CD4-positive, alpha-beta memory T cell (primary cell): ENCODE results near the gene FCER1G. TPM values are rescaled to one million over a fixed set of nuclear protein-coding genes. Genes with fewer than 3 reads are reported as not detected.

Experiments used
- CTCF ChIA-PET: fragments of 350-600 bp; sonication (Branson Sonifier 250); formaldehyde crosslinking; loops from one replicate; lab custom pipeline; 2021; ENCODE audit warnings: inconsistent platforms; ENCODE audit not compliant: partially characterized antibody; lab: Charles Lee
- POLR2A ChIA-PET: fragments of 350-600 bp; sonication (Branson Sonifier 250); formaldehyde crosslinking; loops from one replicate; lab custom pipeline; 2021; ENCODE audit not compliant: partially characterized antibody; lab: Charles Lee
- DNase-seq, 5 donors: peaks; one replicate each; pipeline versions ENCODE4 v3.0.0 to v3.0.0-alpha.2; 2020 to 2022; ENCODE audit warnings: mixed read lengths in 1 of 5
- H3K27ac ChIP-seq: one replicate; pipeline ENCODE4 v1.7.0; 2013; ENCODE audit warnings: low read depth, low read length
- H3K27me3 ChIP-seq: 2 replicates; pipeline ENCODE4 v1.7.0; 2013; ENCODE audit warnings: mild to moderate bottlenecking, low read length, moderate library complexity; ENCODE audit not compliant: insufficient read depth
- H3K36me3 ChIP-seq: 2 replicates; pipeline ENCODE4 v1.7.0; 2013; ENCODE audit warnings: mild to moderate bottlenecking, low read length, moderate library complexity; ENCODE audit not compliant: insufficient read depth
- H3K4me1 ChIP-seq: 2 replicates; pipeline ENCODE4 v1.7.0; 2013; ENCODE audit warnings: mild to moderate bottlenecking, low read length, moderate library complexity; ENCODE audit not compliant: insufficient read depth
- H3K4me3 ChIP-seq, 2 donors: one replicate each; pipeline ENCODE4 v1.7.0; 2013; ENCODE audit warnings: low read length in 2 of 2, mild to moderate bottlenecking in 1 of 2
- H3K9me3 ChIP-seq, 2 donors: one replicate each; pipeline ENCODE4 v1.7.0; 2013; ENCODE audit warnings: low read length in 2 of 2, control low read depth in 1 of 2; ENCODE audit not compliant: control insufficient read depth in 1 of 2
- H3K27ac Mint-ChIP-seq, 7 donors: one replicate each; pipeline ENCODE4 v1.8.0; 2020 to 2021; ENCODE audit warnings: mixed read lengths in 7 of 7, mild to moderate bottlenecking in 6 of 7, inconsistent platforms in 3 of 7, moderate library complexity in 3 of 7
- H3K27me3 Mint-ChIP-seq, 2 donors: one replicate each; pipeline ENCODE4 v1.8.0; 2020 to 2021; ENCODE audit warnings: mixed read lengths in 2 of 2
- H3K36me3 Mint-ChIP-seq, 2 donors: one replicate each; pipeline ENCODE4 v1.8.0; 2020 to 2021; ENCODE audit warnings: mixed read lengths in 2 of 2, inconsistent platforms in 1 of 2, mild to moderate bottlenecking in 1 of 2
- H3K4me1 Mint-ChIP-seq, 4 donors: one replicate each; pipeline ENCODE4 v1.8.0; 2020 to 2021; ENCODE audit warnings: mixed read lengths in 4 of 4, mild to moderate bottlenecking in 1 of 4
- H3K4me3 Mint-ChIP-seq, 8 donors: one replicate each; pipeline ENCODE4 v1.8.0; 2020 to 2021; ENCODE audit warnings: mixed read lengths in 8 of 8, mild to moderate bottlenecking in 7 of 8, moderate library complexity in 6 of 8, inconsistent platforms in 3 of 8
- H3K9me3 Mint-ChIP-seq, 8 donors: one replicate each; pipeline ENCODE4 v1.8.0; 2020 to 2021; ENCODE audit warnings: mixed read lengths in 8 of 8, mild to moderate bottlenecking in 5 of 8, inconsistent platforms in 3 of 8, moderate library complexity in 1 of 8
- intact Hi-C: fragments of 100-400 bp; cut with micrococcal nuclease; formaldehyde crosslinking; loops from one replicate; pipeline ENCODE4 v1.15.1; 2023
- polyA plus RNA-seq, 2 donors: library from polyadenylated mRNA; unstranded; fragments of 300-500 nt; fragmentation: Illumina TruSeq; gene quantifications; one replicate each; pipeline ENCODE4 v1.2.3, GENCODE V29; 2021
- total RNA-seq, 2 experiments: library from RNA; stranded (reverse); gene quantifications; one replicate each; pipeline ENCODE4 v1.2.3, GENCODE V29; 2021

Gene FCER1G
- total and polyA plus RNA-seq, 4 experiments from 2014 or later = 2.1 to 10.5 (median 6.3) TPM

DNA sequence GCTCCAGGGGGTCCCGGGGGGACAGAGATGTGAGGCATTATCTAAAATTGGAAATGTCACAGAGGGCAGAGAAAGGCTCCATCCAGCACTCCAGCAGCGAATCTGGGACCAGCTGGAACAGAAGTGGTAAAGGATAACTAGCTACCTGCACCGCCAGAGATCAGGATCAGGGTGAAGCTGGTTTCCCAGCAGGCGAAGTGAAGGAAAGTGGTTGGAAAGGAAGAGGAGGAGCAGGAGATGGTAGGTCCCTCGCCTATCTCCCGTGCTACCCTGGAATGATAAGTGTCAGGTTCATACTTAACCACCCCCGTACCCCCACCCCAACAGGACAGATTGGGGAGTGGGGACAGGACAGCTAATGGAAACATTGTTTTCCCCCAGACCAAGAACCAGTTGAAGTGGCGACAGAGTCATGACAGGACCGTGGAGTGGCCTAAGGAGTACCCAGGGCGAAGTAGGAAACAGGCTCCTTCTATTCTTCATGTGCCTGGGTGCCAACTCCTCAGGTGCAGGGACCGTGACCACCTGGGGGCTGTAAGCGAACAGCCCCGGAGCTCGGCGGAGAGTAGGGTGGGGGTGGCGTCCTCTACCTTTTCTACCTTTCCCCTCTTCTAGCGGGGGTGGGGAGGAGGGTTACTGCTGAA, 38.5 kb upstream of the FCER1G start:
- peaks cover 48% of the 10 kb centered on the region for H3K4me1 ChIP-seq
- H3K27ac ChIP-seq = peak overlapping the region; percentile 85
- Mint-ChIP-seq H3K4me3 (peak overlapping the region; percentile 98 to 100 (median 100)), H3K36me3 (peaks cover 35 to 54% of the 10 kb centered on the region in 2 donors), H3K27me3 (no peaks in the 10 kb centered on the region), H3K27ac (peak overlapping the region; percentile 95 to 100 (median 99)), H3K4me1 (peaks cover 40 to 84% (median 61%) of the 10 kb centered on the region in 4 donors), H3K9me3 (no peaks in the 10 kb centered on the region)
- no peaks in the 10 kb centered on the region for H3K9me3 ChIP-seq
- DNase-seq = no peak
- H3K4me3 ChIP-seq = peak overlapping the region; percentile 90 to 97
- POLR2A ChIA-PET = interaction anchor here (0.9 to 3.3 kb wide), 16 partner anchors 9 to 214 kb away, joined by 3 to 80 read pairs (median 7); partner anchors contain the start of genes F11R, NDUFS2, PPOX and SDHC
- H3K36me3 ChIP-seq = peaks cover 39% of the 10 kb centered on the region
- H3K27me3 ChIP-seq = no peaks in the 10 kb centered on the region
- intact Hi-C loops = loop anchor here (1.0 kb wide), 2 partner anchors 10 to 49 kb away; partner anchors contain the start of gene PPOX
- CTCF ChIA-PET = interaction anchor here (1.7 to 4.3 kb wide), 4 partner anchors 9 to 49 kb away, joined by 5 to 48 read pairs (median 19); partner anchors contain the start of genes PPOX and TOMM40L

DNA sequence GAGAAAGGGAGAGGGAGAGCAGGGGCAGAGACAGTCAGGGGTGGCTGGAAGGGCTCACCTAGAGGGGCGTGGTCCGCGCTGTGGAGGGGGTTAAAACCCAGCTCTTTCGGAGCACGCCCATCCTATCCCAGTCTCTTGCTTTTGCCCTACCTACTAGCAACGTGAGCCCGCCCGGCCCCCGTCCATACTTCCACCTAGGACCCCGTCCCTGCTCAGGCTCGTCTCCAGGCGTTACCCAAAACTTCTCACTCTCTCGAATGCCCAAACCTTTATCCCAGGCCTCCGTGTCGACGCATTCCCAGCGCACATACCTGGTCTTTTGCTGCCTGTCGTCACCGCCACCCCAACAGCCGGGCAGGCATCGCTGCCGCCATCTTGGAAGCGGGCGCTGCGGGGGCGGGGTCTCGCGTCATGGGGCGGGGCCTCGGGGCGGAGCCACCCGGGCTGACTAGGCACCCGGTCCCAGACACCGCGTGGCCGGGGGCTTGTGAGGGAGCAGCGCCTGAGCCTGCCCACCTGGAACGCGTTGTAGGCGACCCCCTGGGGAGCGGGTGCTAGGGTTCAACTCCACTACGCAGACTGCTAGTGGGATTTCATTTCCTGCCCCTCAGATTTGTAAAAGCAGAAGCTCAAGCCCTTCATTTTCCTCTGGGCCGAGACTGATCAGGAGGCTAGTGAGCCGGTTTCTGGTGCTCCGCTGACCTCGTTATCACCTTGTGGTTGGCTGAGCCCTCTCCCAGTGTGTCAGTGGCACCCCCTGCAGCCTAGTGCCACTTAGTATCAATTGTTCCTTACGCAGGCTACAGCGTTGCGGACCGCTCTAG, 37.8 kb upstream of the FCER1G start, which contains the start of gene B4GALT3:
Gene B4GALT3 (minus strand): TSS at position 396 of the 824 bp plus-strand sequence. CDS start 1,447 bp downstream, outside the sequence.
- peaks cover 45 to 85% (median 68%) of the 10 kb centered on the region in 4 donors for H3K4me1 Mint-ChIP-seq
- peaks cover 31% of the 10 kb centered on the region for H3K36me3 ChIP-seq
- peak within 1 kb of the TSS; percentile 98 to 100 (median 100) for H3K4me3 Mint-ChIP-seq
- no peaks in the 10 kb centered on the region for H3K9me3 Mint-ChIP-seq
- ChIA-PET POLR2A (interaction anchor here (0.7 to 3.3 kb wide), 18 partner anchors 9 to 213 kb away, joined by 3 to 80 read pairs (median 6); partner anchors contain the start of genes F11R, NDUFS2, PPOX and SDHC), CTCF (interaction anchor here (1.0 to 4.3 kb wide), 5 partner anchors 8 to 48 kb away, joined by 3 to 48 read pairs (median 7); partner anchors contain the start of genes PPOX and TOMM40L)
- H3K27ac Mint-ChIP-seq = peak within 1 kb of the TSS; percentile 95 to 100 (median 99)
- peak within 1 kb of the TSS; percentile 90 to 97 for H3K4me3 ChIP-seq
- no peaks in the 10 kb centered on the region for H3K27me3 Mint-ChIP-seq
- no peaks in the 10 kb centered on the region for H3K9me3 ChIP-seq
- peaks cover 30 to 46% of the 10 kb centered on the region in 2 donors for H3K36me3 Mint-ChIP-seq
- peaks cover 56% of the 10 kb centered on the region for H3K4me1 ChIP-seq
- no peaks in the 10 kb centered on the region for H3K27me3 ChIP-seq
- intact Hi-C loops = loop anchor here (1.0 kb wide), 2 partner anchors 11 to 48 kb away; partner anchors contain the start of gene PPOX
- peak within 1 kb of the TSS; percentile 85 for H3K27ac ChIP-seq
- DNase-seq = peak; percentile 89 to 94 (median 90)

DNA sequence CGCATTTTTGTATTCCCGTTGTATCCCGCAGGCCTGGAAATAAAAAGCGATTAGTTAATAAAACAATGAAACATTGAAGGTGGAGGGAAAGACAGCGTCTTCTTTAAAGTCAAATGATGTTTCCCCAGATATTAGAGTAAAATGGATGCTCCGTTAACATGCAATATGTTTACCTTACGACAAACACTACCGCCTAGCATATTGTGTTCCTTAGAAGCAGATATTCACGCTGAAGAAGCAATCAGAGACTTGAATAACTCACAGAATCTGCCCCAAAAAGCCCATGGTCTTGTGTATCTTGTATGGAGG, 37.2 kb upstream of the FCER1G start:
- DNase-seq = no peak
- ChIA-PET POLR2A (interaction anchor here (0.7 to 3.3 kb wide), 11 partner anchors 8 to 156 kb away, joined by 3 to 80 read pairs (median 13); partner anchors contain the start of genes F11R, NDUFS2, PPOX and TOMM40L), CTCF (interaction anchor here (1.0 to 4.3 kb wide), 3 partner anchors 11 to 30 kb away, joined by 3 to 48 read pairs (median 31); partner anchors contain the start of gene PPOX)
- Mint-ChIP-seq H3K27ac (peak overlapping the region; percentile 95 to 100 (median 99)), H3K4me1 (peaks cover 48 to 85% (median 70%) of the 10 kb centered on the region in 4 donors), H3K9me3 (no peaks in the 10 kb centered on the region), H3K27me3 (no peaks in the 10 kb centered on the region), H3K4me3 (peak overlapping the region; percentile 98 to 100 (median 100)), H3K36me3 (peaks cover 25 to 41% of the 10 kb centered on the region in 2 donors)
- no peaks in the 10 kb centered on the region for H3K27me3 ChIP-seq
- no peaks in the 10 kb centered on the region for H3K9me3 ChIP-seq
- peaks cover 26% of the 10 kb centered on the region for H3K36me3 ChIP-seq
- peaks cover 61% of the 10 kb centered on the region for H3K4me1 ChIP-seq
- peak overlapping the region; percentile 90 to 97 for H3K4me3 ChIP-seq
- intact Hi-C loops = loop anchor here (1.0 kb wide), 2 partner anchors 12 to 47 kb away; partner anchors contain the start of gene PPOX
- peak overlapping the region; percentile 85 for H3K27ac ChIP-seq

DNA sequence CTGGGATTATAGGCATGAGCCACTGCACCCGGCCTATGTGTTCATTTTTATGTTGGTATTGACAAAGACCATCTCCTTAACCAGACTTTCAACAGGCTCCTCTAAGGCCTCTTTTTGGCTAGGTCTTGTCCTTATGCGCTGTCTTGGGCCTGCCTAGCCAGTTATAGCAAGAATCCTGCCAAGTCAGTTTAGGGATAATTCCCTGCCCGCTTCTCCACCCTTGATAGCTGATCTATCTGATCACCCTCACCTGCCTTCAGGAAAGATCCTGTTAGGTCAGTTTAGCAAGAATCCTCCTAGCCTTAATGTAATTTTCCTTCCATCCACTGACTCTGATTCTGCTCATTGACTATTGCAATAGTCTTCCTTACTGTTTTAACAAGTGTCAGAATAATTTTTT, 35.4 kb upstream of the FCER1G start:
- Histone ChIP-seq H3K27me3 (no peaks in the 10 kb centered on the region), H3K36me3 (peaks cover 10% of the 10 kb centered on the region), H3K4me1 (peaks cover 80% of the 10 kb centered on the region), H3K4me3 (no peak overlapping the region), H3K27ac (no peak overlapping the region), H3K9me3 (no peaks in the 10 kb centered on the region)
- intact Hi-C loops = loop anchor here (1.0 kb wide), 1 partner anchor 112 kb away; no protein-coding TSS in a partner anchor
- ChIA-PET POLR2A (interaction anchor here (0.7 to 5.6 kb wide), 4 partner anchors 11 to 570 kb away, joined by 3 to 132 read pairs (median 28); partner anchors contain the start of genes DUSP12, PPOX and TOMM40L), CTCF (interaction anchor here (0.7 to 5.7 kb wide), 9 partner anchors 12 to 179 kb away, joined by 3 to 121 read pairs (median 11); partner anchors contain the start of genes APOA2, NDUFS2, PPOX and TOMM40L)
- peak overlapping the region in 3 of 8 donors; percentile 15 to 39 (median 21) for H3K4me3 Mint-ChIP-seq
- no peaks in the 10 kb centered on the region for H3K9me3 Mint-ChIP-seq
- H3K36me3 Mint-ChIP-seq = peaks cover 10 to 25% of the 10 kb centered on the region in 2 donors
- H3K27me3 Mint-ChIP-seq = no peaks in the 10 kb centered on the region
- peak overlapping the region in 6 of 7 donors; percentile 32 to 91 (median 81) for H3K27ac Mint-ChIP-seq
- no peak for DNase-seq
- H3K4me1 Mint-ChIP-seq = peaks cover 57 to 87% (median 76%) of the 10 kb centered on the region in 4 donors

DNA sequence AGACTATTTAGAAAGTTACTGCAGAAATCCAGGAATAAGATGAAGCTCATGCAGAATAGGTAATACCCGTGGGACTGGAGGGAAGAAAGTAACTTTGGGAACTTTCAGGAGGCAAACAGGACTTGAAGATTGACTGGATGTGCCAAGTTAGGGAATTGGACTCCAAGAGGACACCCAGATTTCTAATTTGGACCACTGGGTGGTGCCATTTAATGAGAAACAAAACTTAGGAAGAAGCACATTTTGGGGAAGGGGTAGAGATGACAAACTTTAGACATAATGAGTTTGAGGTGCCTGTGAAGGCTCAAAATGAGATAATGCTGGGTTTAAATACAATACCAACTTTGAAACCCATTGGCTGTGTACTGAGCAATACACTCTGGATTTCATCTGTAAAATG, 34.5 kb upstream of the FCER1G start:
- intact Hi-C loops = loop anchor here (1.0 kb wide), 1 partner anchor 111 kb away; no protein-coding TSS in a partner anchor
- Histone ChIP-seq H3K9me3 (no peaks in the 10 kb centered on the region), H3K4me1 (peaks cover 80% of the 10 kb centered on the region), H3K27ac (no peak overlapping the region), H3K27me3 (no peaks in the 10 kb centered on the region), H3K36me3 (peaks cover 1% of the 10 kb centered on the region), H3K4me3 (no peak overlapping the region)
- Mint-ChIP-seq H3K4me3 (peak overlapping the region in 6 of 8 donors; percentile 14 to 74 (median 64)), H3K4me1 (peaks cover 55 to 85% (median 74%) of the 10 kb centered on the region in 4 donors), H3K36me3 (peaks cover 1 to 16% of the 10 kb centered on the region in 2 donors), H3K9me3 (no peaks in the 10 kb centered on the region), H3K27ac (peak overlapping the region; percentile 12 to 95 (median 85)), H3K27me3 (no peaks in the 10 kb centered on the region)
- POLR2A ChIA-PET = interaction anchor here (0.6 to 5.6 kb wide), 8 partner anchors 11 to 135 kb away, joined by 3 to 132 read pairs (median 40); partner anchors contain the start of genes NDUFS2, PPOX, TOMM40L and UFC1
- CTCF ChIA-PET = interaction anchor here (0.8 to 5.7 kb wide), 12 partner anchors 12 to 208 kb away, joined by 3 to 121 read pairs (median 6); partner anchors contain the start of genes APOA2, NDUFS2, PPOX and TOMM40L
- no peak for DNase-seq

DNA sequence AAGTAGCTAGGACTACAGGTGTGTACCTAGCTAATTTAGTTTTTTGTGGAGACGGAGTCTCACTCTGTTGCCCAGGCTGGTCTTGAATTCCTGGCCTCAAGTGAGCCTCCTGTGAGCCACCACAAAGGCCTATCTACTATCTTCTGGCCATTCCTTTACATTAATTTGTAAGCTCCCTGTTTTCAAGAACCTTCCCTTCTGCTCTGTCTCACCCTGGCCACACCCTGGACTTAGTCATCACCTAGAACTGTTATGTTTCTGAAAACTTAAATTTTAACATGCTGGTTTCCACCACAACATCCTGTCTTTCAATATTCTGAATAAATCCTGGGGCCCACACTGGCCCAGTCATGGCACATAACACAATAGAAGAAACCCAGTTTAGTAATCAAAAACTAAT, 32.9 kb upstream of the FCER1G start:
- Mint-ChIP-seq H3K4me3 (peak overlapping the region; percentile 2 to 85 (median 76)), H3K9me3 (no peaks in the 10 kb centered on the region), H3K27me3 (no peaks in the 10 kb centered on the region), H3K4me1 (peaks cover 54 to 87% (median 75%) of the 10 kb centered on the region in 4 donors), H3K36me3 (peaks cover 0 to 1% of the 10 kb centered on the region in 2 donors), H3K27ac (peak overlapping the region; percentile 86 to 97 (median 93))
- Histone ChIP-seq H3K9me3 (no peaks in the 10 kb centered on the region), H3K36me3 (no peaks in the 10 kb centered on the region), H3K4me3 (peak overlapping the region in 1 of 2 donors; percentile 18), H3K27ac (peak overlapping the region; percentile 54), H3K27me3 (no peaks in the 10 kb centered on the region), H3K4me1 (peaks cover 83% of the 10 kb centered on the region)
- intact Hi-C loops = loop anchor here (1.0 kb wide), 3 partner anchors 10 to 43 kb away; partner anchors contain the start of gene NDUFS2
- DNase-seq = peak; percentile 60 to 81 (median 69)
- ChIA-PET CTCF (interaction anchor here (0.8 to 5.7 kb wide), 12 partner anchors 10 to 202 kb away, joined by 3 to 121 read pairs (median 8); partner anchors contain the start of genes APOA2, NDUFS2, PPOX and TOMM40L), POLR2A (interaction anchor here (0.8 to 5.6 kb wide), 21 partner anchors 9 to 209 kb away, joined by 3 to 132 read pairs (median 7); partner anchors contain the start of genes ADAMTS4, ARHGAP30, DEDD and NDUFS2)
